Left ventricle myocardium inferior (tissue), 1 donor: ENCODE data around the gene MED29. TPM values are rescaled to one million over a fixed set of nuclear protein-coding genes. Genes with fewer than 3 reads are reported as not detected.
A peak's percentile ranks its signal among the peaks of the same experiment; 100 is the strongest.

Source experiments
- DNase-seq: peaks from one replicate; pipeline ENCODE4 v3.0.0-alpha.2; 2020
- H3K27ac ChIP-seq: fragments of 200-600 bp; replicated peaks from 2 replicates; pipeline ENCODE4 v1.8.0; 2021
- H3K27me3 ChIP-seq: fragments of 200-600 bp; 2 replicates; pipeline ENCODE4 v1.8.0; 2021; ENCODE audit warnings: low read depth
- H3K36me3 ChIP-seq: fragments of 200-600 bp; 2 replicates; pipeline ENCODE4 v1.8.0; 2021
- H3K4me1 ChIP-seq: fragments of 200-600 bp; 2 replicates; pipeline ENCODE4 v1.8.0; 2021
- H3K4me3 ChIP-seq: fragments of 200-600 bp; 2 replicates; pipeline ENCODE4 v1.8.0; 2021; ENCODE audit warnings: mild to moderate bottlenecking, moderate library complexity
- H3K9me3 ChIP-seq: fragments of 200-600 bp; replicated peaks from 2 replicates; pipeline ENCODE4 v1.8.0; 2021
- intact Hi-C: fragments of 100-400 bp; cut with micrococcal nuclease; formaldehyde crosslinking; loops from one replicate; pipeline ENCODE4 v1.11.0; 2022
- total RNA-seq: library from RNA; stranded (reverse); fragmentation: NEBNext Ultra II Directional; extraction: Animal tissue kit (Norgen Biotek cat#: 25700); gene quantifications from one replicate; pipeline ENCODE4 v1.2.1, GENCODE V29; 2021
- TF ChIP-seq, protein P1 (sequence below): fragments of 200-600 bp; IDR thresholded peaks from 2 replicates; pipeline ENCODE4 v1.8.0; 2021; ENCODE audit warnings: antibody characterized with exemption, mild to moderate bottlenecking, borderline replicate concordance
- donor health status: DM: no; HTN: yes; CAD: no; lungs with severe emphysema.

The MED29 gene
- total RNA-seq, 1 donor from 2014 or later: 25.7 TPM

DNA sequence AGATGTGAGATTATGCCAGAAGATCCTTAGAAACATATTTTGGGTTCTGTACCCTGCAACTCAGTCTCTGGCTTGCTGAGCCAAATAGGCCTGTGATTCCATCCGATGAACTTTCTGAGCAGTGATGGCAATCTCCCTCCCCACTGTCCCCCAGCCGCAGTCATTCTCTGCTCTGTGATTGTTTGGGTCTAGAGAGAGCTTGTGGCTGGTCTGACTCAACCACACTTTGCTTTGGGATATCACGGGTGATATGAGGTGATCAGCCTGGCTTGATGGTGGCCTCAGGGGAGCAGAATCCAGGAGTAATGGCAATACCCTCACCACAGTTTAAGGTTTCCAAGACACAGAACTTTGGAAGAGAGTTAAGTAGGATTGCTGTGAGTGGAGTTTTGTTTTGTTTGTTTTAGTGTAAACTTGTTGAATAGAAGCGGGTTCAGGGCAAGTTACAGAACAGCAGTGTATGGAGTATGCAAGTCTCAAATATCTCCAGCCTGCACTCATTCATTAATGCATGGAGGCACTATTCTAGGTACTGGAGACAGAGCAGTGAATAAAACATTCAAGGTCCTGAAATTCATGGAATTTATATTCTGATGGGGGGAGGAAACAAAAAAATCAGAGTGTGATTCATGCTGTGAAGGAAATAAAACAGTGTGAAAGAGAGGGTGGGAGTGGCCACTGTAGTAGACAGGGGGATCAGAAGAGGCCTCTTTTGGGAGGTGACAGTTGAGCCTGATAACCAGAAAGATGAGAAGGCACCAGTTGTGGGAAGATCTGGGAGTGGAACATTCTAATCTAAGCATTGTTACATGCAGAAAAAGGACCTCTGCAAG, 43.6 kb upstream of the MED29 start:
- H3K27ac ChIP-seq: no peak overlapping the region
- no peaks in the 10 kb centered on the region for H3K9me3 ChIP-seq
- no peak overlapping the region for H3K4me3 ChIP-seq
- peaks cover 80% of the 10 kb centered on the region for H3K4me1 ChIP-seq
- intact Hi-C loops: no loop called here
- peaks cover 8% of the 10 kb centered on the region for H3K36me3 ChIP-seq
- no peaks in the 10 kb centered on the region for H3K27me3 ChIP-seq
- DNase-seq: no peak
- TF ChIP-seq, protein P1, sequence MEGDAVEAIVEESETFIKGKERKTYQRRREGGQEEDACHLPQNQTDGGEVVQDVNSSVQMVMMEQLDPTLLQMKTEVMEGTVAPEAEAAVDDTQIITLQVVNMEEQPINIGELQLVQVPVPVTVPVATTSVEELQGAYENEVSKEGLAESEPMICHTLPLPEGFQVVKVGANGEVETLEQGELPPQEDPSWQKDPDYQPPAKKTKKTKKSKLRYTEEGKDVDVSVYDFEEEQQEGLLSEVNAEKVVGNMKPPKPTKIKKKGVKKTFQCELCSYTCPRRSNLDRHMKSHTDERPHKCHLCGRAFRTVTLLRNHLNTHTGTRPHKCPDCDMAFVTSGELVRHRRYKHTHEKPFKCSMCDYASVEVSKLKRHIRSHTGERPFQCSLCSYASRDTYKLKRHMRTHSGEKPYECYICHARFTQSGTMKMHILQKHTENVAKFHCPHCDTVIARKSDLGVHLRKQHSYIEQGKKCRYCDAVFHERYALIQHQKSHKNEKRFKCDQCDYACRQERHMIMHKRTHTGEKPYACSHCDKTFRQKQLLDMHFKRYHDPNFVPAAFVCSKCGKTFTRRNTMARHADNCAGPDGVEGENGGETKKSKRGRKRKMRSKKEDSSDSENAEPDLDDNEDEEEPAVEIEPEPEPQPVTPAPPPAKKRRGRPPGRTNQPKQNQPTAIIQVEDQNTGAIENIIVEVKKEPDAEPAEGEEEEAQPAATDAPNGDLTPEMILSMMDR: no peak

DNA sequence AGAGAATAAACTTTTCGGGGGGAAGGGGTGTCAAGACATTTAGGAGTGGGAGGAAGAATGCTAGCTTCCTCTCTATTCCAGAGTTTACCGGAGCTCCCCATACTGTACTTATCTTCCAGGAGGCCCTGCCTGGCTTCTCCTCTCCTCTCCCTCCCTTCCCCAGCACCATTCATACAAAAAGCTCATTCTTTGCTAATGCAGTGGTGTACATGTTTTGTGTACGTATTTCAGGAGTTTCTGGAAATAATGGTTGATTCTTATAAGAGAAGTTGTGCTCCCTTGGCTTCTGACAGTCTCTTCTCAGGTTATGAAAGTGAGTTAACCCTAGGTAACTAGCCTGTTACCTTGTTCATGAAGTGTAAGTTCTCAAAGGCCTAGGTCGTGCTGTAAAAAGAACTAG, 41.9 kb upstream of the MED29 start:
- H3K4me3 ChIP-seq: no peak overlapping the region
- TF ChIP-seq, protein P1: no peak

DNA sequence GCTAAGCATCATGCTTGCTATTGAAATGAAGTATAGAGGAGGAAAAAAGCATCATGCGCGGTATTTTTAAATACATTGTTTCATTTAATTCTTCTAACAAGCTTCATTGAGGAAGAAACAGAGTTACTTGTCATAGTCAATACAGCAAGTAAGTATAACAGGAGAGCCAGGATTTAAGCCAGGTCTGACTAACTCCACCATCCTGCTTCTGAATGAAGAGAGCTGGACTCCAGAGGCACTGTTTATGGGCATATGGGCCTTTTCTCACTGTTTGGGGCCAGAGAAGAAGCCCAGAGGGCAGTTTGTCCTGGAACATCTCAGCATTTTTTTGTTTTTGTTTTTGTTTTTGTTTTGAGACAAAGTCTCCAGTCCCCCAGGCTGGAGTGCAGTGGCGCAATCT, 41.0 kb upstream of the MED29 start:
- Histone ChIP-seq H3K9me3 (no peaks in the 10 kb centered on the region), H3K4me3 (no peak overlapping the region), H3K36me3 (peaks cover 27% of the 10 kb centered on the region), H3K27me3 (no peaks in the 10 kb centered on the region), H3K4me1 (peaks cover 55% of the 10 kb centered on the region), H3K27ac (no peak overlapping the region)
- intact Hi-C loops: no loop called here
- DNase-seq: no peak
- TF ChIP-seq, protein P1: no peak

More for the DNA sequence above, 41.9 kb upstream of the MED29 start:
- DNase-seq: no peak
- H3K36me3 ChIP-seq: peaks cover 18% of the 10 kb centered on the region
- intact Hi-C loops: no loop called here
- no peaks in the 10 kb centered on the region for H3K9me3 ChIP-seq
- H3K4me1 ChIP-seq: peaks cover 63% of the 10 kb centered on the region
- no peak overlapping the region for H3K27ac ChIP-seq
- no peaks in the 10 kb centered on the region for H3K27me3 ChIP-seq

DNA sequence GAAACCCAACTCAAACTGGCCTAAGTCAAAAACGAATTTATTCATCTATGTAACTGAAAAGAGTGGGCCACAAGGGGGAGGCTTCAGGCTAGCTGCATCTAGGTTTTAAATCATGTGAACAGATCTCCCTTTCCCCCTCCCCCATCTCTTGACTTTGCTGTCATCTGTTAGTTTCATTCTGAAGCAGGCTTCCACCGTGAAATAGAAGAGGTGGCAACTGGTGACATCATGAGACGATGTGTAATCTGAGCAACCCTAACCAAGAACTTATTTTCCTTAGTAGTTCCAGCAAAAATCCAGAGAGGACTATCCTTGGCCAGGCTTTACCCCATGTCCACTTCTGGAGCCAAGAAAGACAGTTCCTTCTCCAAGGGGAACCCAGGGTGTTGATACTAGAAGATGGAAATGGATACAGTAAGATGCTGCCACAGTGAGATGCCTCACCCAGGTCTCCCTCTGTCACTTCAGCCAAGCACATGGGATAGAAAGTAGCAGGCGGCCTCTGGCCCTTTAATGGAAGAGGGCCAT, 39.6 kb upstream of the MED29 start:
- H3K4me1 ChIP-seq: peaks cover 41% of the 10 kb centered on the region
- peak overlapping the region; percentile 42 for H3K27ac ChIP-seq

DNA sequence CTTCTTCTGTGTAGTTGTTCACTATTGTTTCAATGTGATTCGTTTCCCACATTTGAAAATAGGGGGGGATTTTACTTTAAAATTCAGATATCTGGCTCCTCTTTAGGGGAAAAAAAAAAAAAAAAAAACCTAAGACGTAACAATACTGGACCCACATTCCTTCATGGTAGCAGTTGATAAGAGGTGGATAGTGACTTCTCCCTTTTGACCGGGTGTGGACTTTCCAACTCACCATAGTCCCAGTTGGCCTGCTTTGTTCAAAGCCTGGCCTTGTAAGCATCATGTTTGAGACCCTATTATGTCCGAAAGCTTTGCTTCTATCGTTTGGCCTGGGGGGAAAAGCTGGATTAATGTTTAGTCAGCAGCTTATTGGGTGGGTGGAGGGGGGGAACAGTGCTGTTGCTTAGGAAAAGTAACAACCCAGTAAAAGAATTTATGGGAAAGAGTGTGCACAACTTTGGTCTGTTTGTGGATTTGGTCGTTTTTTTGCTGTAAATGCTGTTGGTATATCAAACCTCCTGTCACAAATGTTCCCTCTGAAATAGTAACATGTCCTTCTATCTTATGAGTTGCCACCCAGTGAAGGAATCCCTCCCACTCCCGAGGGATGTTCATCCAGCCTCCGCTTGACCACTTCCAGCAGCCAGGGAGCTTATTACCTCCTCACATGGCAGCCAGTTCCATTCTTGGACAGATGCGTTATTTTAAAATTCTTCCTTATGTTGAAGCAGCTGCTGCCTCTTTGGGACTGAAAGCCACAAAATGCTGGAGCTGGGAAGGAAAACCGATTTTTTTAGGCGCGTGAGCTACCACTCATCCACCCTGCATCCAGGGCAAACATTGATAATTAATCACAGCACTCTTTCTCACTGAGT, 38.6 kb upstream of the MED29 start:
- Histone ChIP-seq H3K27me3 (no peaks in the 10 kb centered on the region), H3K27ac (peak overlapping the region; percentile 42), H3K9me3 (no peaks in the 10 kb centered on the region), H3K36me3 (peaks cover 51% of the 10 kb centered on the region), H3K4me1 (peaks cover 31% of the 10 kb centered on the region), H3K4me3 (no peak overlapping the region)
- intact Hi-C loops: no loop called here
- DNase-seq: no peak
- TF ChIP-seq, protein P1: no peak

More for the DNA sequence above, 39.6 kb upstream of the MED29 start:
- Histone ChIP-seq H3K4me3 (no peak overlapping the region), H3K27me3 (no peaks in the 10 kb centered on the region), H3K9me3 (no peaks in the 10 kb centered on the region), H3K36me3 (peaks cover 41% of the 10 kb centered on the region)
- TF ChIP-seq, protein P1: no peak
- no peak for DNase-seq
- intact Hi-C loops: no loop called here
